Naive B cell (primary cell): ENCODE results near the gene HOXB2. TPM values are rescaled to one million over a fixed set of nuclear protein-coding genes. Genes with fewer than 3 reads are reported as not detected.

Experiments used
- ATAC-seq, 2 donors: fragments of 150-1000 bp; cut with Tn5 transposase; 2 replicates each; pipeline ENCODE4 v1.10.0; 2021; ENCODE audit warnings: low read depth in 2 of 2, mild to moderate bottlenecking in 2 of 2, moderate library complexity in 2 of 2
- DNase-seq: peaks from one replicate; pipeline ENCODE4 v3.0.0; 2022
- H3K27ac Mint-ChIP-seq, 6 donors: one replicate each; pipeline ENCODE4 v1.8.0; 2020 to 2022; ENCODE audit warnings: mild to moderate bottlenecking in 6 of 6, mixed read lengths in 6 of 6, moderate library complexity in 5 of 6, inconsistent platforms in 2 of 6
- H3K27me3 Mint-ChIP-seq, 3 donors: one replicate each; pipeline ENCODE4 v1.8.0; 2021 to 2022; ENCODE audit warnings: mixed read lengths in 3 of 3, mild to moderate bottlenecking in 1 of 3
- H3K36me3 Mint-ChIP-seq, 2 donors: one replicate each; pipeline ENCODE4 v1.8.0; 2020 to 2022; ENCODE audit warnings: mixed read lengths in 2 of 2, inconsistent platforms in 1 of 2, mild to moderate bottlenecking in 1 of 2
- H3K4me1 Mint-ChIP-seq, 3 donors: one replicate each; pipeline ENCODE4 v1.8.0; 2020 to 2022; ENCODE audit warnings: mixed read lengths in 3 of 3, inconsistent platforms in 1 of 3, mild to moderate bottlenecking in 1 of 3, moderate library complexity in 1 of 3
- H3K4me3 Mint-ChIP-seq, 8 donors: one replicate each; pipeline ENCODE4 v1.8.0; 2020 to 2022; ENCODE audit warnings: mild to moderate bottlenecking in 8 of 8, mixed read lengths in 8 of 8, moderate library complexity in 8 of 8, inconsistent platforms in 2 of 8
- H3K9me3 Mint-ChIP-seq, 7 donors: one replicate each; pipeline ENCODE4 v1.8.0; 2020 to 2022; ENCODE audit warnings: mixed read lengths in 7 of 7, mild to moderate bottlenecking in 5 of 7, inconsistent platforms in 2 of 7, moderate library complexity in 1 of 7
- polyA plus RNA-seq, 6 donors: library from polyadenylated mRNA; unstranded; fragments of 300-500 nt; fragmentation: Illumina TruSeq; gene quantifications; one replicate each; pipeline ENCODE4 v1.2.3, GENCODE V29; 2021; ENCODE audit warnings: low read depth in 6 of 6

Gene HOXB2
- 1 to 10 TPM; 2.3 to 9.3 (median 5.5) TPM for polyA plus RNA-seq

DNA sequence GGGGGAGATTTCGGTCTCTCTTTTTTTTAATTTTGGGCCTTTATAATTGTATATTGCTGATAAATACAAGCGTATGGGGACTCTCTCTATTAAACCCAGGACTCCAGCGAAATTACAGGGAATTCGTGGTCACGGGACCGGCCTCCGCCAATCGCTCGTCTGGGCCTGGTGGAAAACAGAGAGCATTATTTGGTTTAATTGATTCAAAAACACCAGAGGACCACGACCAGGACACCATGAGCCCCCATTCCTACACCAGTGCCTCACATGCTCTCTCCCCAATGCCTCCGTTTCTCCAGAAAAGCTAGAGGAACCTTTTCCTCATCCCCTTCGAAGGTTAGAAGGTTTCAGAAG, at the start of gene HOXB2:
TSS of gene HOXB2 (minus strand) at position 88 of the 354 bp plus-strand sequence. CDS start 198 bp downstream, outside the sequence.
- ATAC-seq, result no peak
- no peak for DNase-seq
- H3K9me3 Mint-ChIP-seq, result no peaks in the 10 kb centered on the region
- peaks cover 64 to 71% (median 70%) of the 10 kb centered on the region in 3 donors for H3K27me3 Mint-ChIP-seq
- peaks cover 29 to 59% (median 45%) of the 10 kb centered on the region in 3 donors for H3K4me1 Mint-ChIP-seq
- peaks cover 4 to 17% of the 10 kb centered on the region in 2 donors for H3K36me3 Mint-ChIP-seq
- H3K27ac Mint-ChIP-seq, result peak within 1 kb of the TSS in 4 of 6 donors; percentile 37 to 81 (median 68)
- H3K4me3 Mint-ChIP-seq, result peak within 1 kb of the TSS; percentile 85 to 97 (median 96)

DNA sequence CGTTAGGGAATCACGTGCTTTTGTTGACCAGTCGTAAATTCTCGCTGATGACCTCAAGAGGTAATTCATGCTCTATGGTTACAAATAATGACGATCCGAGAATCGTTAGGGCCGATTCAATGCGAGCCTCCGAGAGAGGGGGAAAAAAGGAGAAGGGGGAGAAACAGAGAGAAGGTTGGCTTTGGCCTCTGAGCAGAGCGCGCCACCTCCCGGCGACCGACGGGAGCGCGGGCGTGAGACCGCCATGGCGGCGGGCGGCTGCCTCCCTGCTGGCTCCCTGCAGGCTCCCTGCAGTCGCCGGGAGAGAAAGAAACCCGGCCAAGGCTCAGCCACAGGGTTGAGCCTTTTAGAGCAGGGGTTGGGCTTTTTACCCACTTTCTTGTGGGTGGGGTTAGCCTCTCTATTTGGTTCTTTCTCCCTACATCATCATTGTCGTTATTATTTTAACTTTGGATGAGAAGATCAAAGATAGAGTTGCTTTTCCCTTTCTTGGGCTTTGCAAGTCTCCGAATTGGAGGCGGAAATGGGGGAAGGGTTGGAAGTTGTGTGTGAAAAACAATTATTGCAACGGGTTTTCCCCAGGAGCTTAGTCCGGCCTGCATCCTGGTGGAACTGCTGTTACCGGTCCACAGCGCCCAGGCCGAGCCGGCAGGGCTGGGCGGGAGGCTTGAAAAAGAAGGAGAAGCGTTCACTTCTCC, 49.1 kb upstream of the HOXB2 start:
- DNase-seq (peak; percentile 81), ATAC-seq (peak; percentile 41 to 60)
- Mint-ChIP-seq H3K4me3 (peak overlapping the region; percentile 44 to 84 (median 74)), H3K27ac (peak overlapping the region in 2 of 6 donors; percentile 82 to 87), H3K27me3 (peaks cover 77 to 97% (median 94%) of the 10 kb centered on the region in 3 donors), H3K9me3 (peaks cover 0 to 3% (median 0%) of the 10 kb centered on the region in 7 donors), H3K4me1 (peaks cover 52 to 73% (median 63%) of the 10 kb centered on the region in 3 donors), H3K36me3 (peaks cover 0 to 7% of the 10 kb centered on the region in 2 donors)

DNA sequence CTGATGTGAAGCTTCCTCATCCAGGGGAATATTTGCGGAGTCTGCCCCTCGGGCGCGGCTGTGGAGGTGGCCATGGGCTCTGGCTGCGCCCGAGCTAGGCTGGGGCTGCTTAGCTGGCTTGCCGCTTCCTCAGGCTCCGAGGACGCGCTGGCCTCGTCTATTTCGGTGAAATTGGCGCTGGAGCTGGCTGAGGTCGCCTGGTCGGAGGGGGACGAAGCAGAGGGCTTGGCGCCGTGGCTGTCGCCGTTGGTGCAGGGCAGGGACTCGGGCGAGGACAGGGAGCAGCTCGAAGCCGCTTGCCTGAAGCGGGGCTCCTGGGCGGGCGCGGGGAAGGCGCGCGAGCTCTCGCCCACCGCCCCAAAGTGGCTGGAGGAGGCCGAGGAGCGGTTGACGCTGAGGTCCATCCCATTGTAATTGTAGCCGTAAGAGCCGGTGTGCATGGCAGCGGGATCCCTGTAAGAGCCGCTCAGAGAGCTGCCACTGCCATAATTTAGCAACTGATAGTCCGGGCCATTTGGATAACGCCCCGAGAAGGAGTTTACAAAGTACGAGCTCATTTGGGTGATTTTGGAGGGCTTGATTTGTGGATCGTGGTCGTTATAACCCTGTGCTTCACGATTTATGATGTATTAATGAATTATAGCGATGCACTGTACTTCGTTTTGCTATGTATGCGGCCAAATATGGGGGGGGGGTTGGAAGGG, 48.4 kb upstream of the HOXB2 start, which contains the start of gene HOXB5:
TSS of gene HOXB5 (minus strand) at position 654 of the 704 bp plus-strand sequence. CDS start at position 557, 97 bp downstream.
- ATAC-seq, result peak; percentile 19 to 24
- peaks cover 0 to 3% (median 0%) of the 10 kb centered on the region in 7 donors for H3K9me3 Mint-ChIP-seq
- peak within 1 kb of the TSS; percentile 74 to 84 (median 78) for H3K4me3 Mint-ChIP-seq
- peak within 1 kb of the TSS in 2 of 6 donors; percentile 87 to 94 for H3K27ac Mint-ChIP-seq
- H3K27me3 Mint-ChIP-seq, result peaks cover 77 to 97% (median 94%) of the 10 kb centered on the region in 3 donors
- H3K36me3 Mint-ChIP-seq, result peaks cover 0 to 7% of the 10 kb centered on the region in 2 donors
- peaks cover 52 to 69% (median 60%) of the 10 kb centered on the region in 3 donors for H3K4me1 Mint-ChIP-seq
- DNase-seq, result no peak

DNA sequence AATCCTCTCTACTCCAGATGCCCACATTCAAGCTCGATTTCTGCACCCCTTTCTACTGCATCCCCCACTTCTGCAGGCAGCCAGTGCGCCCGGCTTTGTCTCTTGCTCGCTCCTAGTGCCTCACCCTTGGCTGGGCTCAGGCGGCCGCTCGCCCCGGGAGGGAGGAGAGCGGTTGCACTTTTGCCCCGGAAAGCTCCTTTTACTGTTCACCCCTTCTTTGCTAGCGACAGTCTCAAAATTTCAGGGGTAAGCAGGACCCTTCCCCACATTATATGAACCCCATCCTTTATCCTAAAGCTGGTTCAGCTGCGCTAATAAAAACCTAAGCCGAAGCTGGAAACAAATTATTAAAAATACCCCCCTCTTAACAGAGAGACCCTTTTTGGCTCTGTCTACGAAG, 47.7 kb upstream of the HOXB2 start:
- peak overlapping the region; percentile 15 to 84 (median 78) for H3K4me3 Mint-ChIP-seq
- peaks cover 0 to 7% of the 10 kb centered on the region in 2 donors for H3K36me3 Mint-ChIP-seq
- DNase-seq (no peak), ATAC-seq (peak; percentile 34 to 47)
- peak overlapping the region in 1 of 6 donors; percentile 87 for H3K27ac Mint-ChIP-seq
- peaks cover 77 to 97% (median 94%) of the 10 kb centered on the region in 3 donors for H3K27me3 Mint-ChIP-seq
- peaks cover 0 to 3% (median 0%) of the 10 kb centered on the region in 7 donors for H3K9me3 Mint-ChIP-seq
- peaks cover 48 to 62% (median 54%) of the 10 kb centered on the region in 3 donors for H3K4me1 Mint-ChIP-seq

DNA sequence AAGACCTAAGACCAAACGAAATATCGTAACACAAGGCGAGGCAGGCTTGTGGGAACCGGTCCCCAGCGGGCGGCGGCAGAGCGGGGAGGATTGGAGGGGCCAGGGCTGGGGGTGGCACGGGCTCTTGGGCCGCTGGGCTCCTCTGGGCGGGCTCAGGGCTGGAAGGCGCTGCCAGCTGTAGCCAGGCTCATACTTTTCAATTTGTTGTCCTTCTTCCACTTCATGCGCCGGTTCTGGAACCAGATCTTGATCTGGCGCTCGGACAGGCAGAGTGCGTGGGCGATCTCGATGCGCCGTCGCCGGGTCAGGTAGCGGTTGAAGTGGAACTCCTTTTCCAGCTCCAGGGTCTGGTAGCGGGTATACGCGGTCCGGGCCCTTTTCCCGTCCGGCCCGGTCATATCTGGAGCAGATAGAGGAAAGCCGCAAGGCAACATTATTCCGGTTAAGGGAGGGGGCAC, 47.2 kb upstream of the HOXB2 start:
- H3K27me3 Mint-ChIP-seq, result peaks cover 79 to 97% (median 94%) of the 10 kb centered on the region in 3 donors
- peaks cover 45 to 57% (median 52%) of the 10 kb centered on the region in 3 donors for H3K4me1 Mint-ChIP-seq
- H3K9me3 Mint-ChIP-seq, result no peaks in the 10 kb centered on the region
- no peak overlapping the region for H3K27ac Mint-ChIP-seq
- peaks cover 0 to 7% of the 10 kb centered on the region in 2 donors for H3K36me3 Mint-ChIP-seq
- peak; percentile 2 to 9 for ATAC-seq
- DNase-seq, result no peak
- H3K4me3 Mint-ChIP-seq, result peak overlapping the region in 5 of 8 donors; percentile 29 to 82 (median 74)

DNA sequence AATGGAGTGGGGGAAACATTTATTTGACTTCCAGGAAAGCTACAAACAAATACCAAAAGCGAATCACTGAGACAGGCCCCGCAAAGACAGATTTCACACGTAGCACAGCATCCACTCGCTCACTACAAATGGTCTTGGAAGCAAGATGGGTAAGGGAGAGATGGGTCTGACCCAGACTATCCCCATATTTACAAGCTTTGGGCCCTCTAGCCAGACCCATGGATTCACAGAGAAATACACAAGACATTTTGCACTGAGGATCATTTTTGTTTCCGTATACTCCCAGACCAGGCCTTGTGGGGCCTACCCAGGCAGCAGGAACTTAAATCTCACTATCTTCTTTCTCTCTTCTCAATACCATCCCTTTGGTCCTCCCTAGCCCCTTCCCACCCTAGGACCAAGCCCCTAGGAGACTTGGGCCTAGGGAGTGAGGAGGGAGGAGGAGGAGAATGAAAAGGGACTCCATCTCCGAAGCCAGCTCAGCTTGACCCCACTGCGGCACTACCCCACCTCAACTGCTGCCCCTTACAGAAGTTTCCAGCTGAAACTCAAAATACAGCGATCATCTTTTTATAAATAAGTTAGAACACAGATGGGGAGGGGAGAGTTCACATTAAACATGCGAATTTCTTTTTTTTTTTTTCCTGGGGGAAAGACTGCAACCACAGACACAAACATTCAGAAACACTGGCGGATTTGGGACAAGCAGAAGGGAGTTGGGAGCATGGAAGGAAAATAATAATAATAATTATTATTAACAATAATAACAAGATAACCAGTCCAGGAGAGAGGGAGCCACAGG, 46.5 kb upstream of the HOXB2 start:
- peaks cover 0 to 5% of the 10 kb centered on the region in 2 donors for H3K36me3 Mint-ChIP-seq
- ATAC-seq (no peak), DNase-seq (no peak)
- H3K4me1 Mint-ChIP-seq, result peaks cover 40 to 53% (median 48%) of the 10 kb centered on the region in 3 donors
- H3K27ac Mint-ChIP-seq, result peak overlapping the region in 2 of 6 donors; percentile 3 to 87
- no peaks in the 10 kb centered on the region for H3K9me3 Mint-ChIP-seq
- H3K27me3 Mint-ChIP-seq, result peaks cover 79 to 97% (median 94%) of the 10 kb centered on the region in 3 donors
- H3K4me3 Mint-ChIP-seq, result peak overlapping the region in 5 of 8 donors; percentile 9 to 82 (median 42)

DNA sequence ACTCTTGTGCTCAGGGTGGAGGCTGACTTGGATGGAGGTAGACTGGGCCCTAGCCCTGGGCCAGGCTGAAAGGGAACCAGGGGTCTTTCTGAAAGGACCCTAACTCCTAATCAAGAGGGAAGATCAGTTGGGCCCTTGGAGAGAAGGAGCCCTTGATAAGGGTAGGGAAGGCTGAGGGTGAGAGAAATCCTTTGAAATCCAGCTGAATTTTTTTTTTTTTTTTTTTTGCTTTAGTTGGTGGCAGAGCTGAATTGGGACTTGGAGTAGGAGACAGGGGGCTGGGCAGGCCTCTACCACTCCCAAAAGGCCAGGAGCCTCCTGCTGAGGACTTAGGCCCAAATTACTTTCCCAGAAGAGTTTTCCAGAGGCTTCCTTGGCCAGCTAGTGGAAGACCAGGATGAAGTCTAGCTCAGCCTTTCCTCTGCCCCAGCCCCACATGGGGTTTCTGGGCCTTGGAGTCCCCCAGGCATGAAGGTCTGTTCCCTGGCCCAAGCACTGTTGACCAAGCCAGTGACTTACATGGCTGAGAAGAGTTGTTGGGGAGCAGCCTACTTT, 45.8 kb upstream of the HOXB2 start:
- Mint-ChIP-seq H3K9me3 (no peaks in the 10 kb centered on the region), H3K27ac (peak overlapping the region in 1 of 6 donors; percentile 87), H3K4me1 (peaks cover 44 to 53% (median 50%) of the 10 kb centered on the region in 3 donors), H3K4me3 (peak overlapping the region in 4 of 8 donors; percentile 25 to 82 (median 64)), H3K27me3 (peaks cover 78 to 97% (median 94%) of the 10 kb centered on the region in 3 donors), H3K36me3 (no peaks in the 10 kb centered on the region)
- DNase-seq, result no peak
- ATAC-seq, result no peak

DNA sequence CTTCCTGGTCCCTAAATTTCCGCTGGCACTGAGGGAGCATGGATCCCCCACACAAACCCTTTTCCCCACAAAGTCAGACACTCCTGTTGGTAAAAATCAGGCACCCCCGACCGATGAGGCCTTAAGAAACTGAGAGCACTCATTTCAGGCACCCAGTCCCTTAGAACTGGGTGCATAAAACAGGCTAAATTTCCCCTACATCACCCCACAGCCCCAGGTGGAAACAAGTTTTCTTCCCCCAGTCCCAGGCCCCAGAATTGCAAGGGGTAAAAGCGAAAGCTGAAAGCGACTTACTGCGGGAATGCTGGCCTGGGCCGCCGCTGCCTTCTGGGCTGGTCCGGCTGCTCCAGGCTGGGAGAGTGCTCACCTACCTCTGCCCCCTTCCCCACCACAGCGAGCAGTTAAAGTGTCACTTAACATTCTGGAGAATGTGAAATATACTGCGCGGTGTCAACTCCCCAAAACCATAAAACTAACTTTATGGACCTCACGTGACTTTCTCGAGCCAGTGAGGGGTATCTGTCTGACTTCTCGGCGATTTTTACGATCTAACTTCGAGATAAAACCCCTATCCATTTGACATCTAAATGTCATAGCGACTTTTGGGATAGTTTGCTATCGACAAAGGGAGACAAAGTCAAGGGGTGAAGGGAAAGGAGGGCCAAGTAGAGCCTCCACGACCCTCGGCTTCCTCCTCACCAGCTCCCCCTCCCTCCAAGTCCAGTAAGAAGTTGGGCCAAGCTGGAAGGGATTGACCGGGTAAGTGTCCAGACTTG, 45.1 kb upstream of the HOXB2 start, which contains the start of gene HOXB3:
TSS of gene HOXB3 (minus strand) at position 411 of the 776 bp plus-strand sequence. CDS start 37,767 bp downstream, outside the sequence.
- H3K4me3 Mint-ChIP-seq, result peak within 1 kb of the TSS; percentile 44 to 89 (median 70)
- DNase-seq, result no peak
- H3K4me1 Mint-ChIP-seq, result peaks cover 50 to 56% (median 54%) of the 10 kb centered on the region in 3 donors

DNA sequence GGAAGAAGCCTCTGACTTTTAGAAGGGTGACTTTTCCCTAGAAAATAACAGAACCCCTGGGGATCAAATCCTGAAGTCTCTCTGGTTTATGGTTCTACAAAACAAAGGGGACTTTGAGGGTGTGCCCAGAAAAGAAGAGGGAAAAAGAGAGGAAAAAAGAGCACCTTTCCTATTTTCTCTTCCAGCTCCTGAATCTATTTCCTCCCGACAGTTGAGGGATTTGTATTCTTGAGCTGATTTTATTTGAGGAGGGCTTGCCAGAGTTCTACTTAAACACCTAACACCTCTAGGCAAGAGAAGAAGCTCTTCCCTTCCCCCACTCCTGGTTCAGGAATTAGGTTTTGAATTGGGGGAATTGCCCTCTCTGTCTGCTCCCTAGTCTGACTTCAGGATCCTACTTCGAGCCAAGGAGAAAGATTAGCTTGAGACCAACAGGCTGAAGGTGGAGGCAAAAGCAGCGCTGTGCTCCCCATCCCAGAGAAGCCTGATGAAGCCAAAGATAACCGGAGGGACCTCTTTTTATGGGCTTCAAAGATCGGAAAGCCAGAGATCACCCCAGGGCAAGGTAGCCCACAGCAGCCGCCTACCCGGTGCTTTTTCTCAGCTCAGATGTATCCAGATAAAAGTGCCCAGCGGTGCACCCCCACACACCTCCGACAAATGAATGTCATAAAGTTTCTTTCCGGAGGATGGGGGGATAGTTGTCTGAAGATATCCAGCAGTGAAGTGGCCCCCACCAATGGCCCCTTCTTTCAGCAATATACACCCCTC, 44.3 kb upstream of the HOXB2 start:
- H3K4me1 Mint-ChIP-seq, result peaks cover 53 to 61% (median 58%) of the 10 kb centered on the region in 3 donors

More for the DNA sequence above, 45.1 kb upstream of the HOXB2 start, which contains the start of gene HOXB3:
- Mint-ChIP-seq H3K9me3 (no peaks in the 10 kb centered on the region), H3K27ac (peak within 1 kb of the TSS in 2 of 6 donors; percentile 59 to 87), H3K27me3 (peaks cover 80 to 97% (median 94%) of the 10 kb centered on the region in 3 donors), H3K36me3 (no peaks in the 10 kb centered on the region)
- ATAC-seq, result no peak

DNA sequence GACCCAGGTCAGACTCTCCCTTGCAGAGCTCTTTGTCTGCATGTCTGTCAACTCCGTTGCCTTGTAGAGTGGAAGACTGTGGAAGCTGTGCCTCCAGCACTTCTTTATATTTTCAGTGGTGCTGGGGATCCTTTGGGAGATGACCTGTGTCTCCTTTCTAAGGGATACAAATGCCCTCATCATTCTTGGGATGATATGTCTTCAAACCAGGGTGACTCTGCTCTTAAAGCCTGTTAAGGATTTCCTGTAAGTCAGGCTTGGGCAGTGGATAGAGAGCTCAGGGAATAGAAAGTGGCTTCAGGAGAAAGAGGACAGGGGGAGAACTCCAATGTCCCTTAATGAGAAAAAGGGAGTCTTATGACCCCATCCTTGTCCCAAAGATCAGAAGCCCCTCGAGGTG, 43.6 kb upstream of the HOXB2 start:
- DNase-seq (no peak), ATAC-seq (no peak)
- H3K36me3 Mint-ChIP-seq, result no peaks in the 10 kb centered on the region
- H3K4me3 Mint-ChIP-seq, result peak overlapping the region in 3 of 8 donors; percentile 7 to 43 (median 37)
- H3K4me1 Mint-ChIP-seq, result peaks cover 49 to 54% (median 51%) of the 10 kb centered on the region in 3 donors
- peak overlapping the region in 1 of 6 donors; percentile 30 for H3K27ac Mint-ChIP-seq
- peaks cover 81 to 100% (median 99%) of the 10 kb centered on the region in 3 donors for H3K27me3 Mint-ChIP-seq
- H3K9me3 Mint-ChIP-seq, result no peaks in the 10 kb centered on the region

More for the DNA sequence above, 44.3 kb upstream of the HOXB2 start:
- no peak for ATAC-seq
- Mint-ChIP-seq H3K27me3 (peaks cover 80 to 99% (median 99%) of the 10 kb centered on the region in 3 donors), H3K4me3 (peak overlapping the region in 7 of 8 donors; percentile 44 to 89 (median 69)), H3K9me3 (no peaks in the 10 kb centered on the region), H3K36me3 (no peaks in the 10 kb centered on the region), H3K27ac (no peak overlapping the region)
- no peak for DNase-seq

DNA sequence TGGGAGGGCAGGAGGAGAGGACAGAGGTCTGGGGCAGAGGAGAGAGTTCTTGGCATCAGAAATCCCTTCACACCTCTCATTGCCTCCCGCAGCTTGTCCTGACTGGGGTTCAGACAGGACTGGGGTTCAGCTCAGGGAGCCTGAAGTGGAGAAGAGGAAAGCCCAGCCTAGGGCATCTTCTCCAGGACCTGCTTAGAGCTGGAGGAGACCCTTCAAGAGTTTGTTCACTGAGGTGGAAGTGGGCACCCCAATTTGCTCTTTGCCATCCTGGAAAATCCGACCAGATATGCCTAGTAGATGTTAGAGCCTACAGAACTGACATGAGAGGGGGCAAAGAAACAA, 43.1 kb upstream of the HOXB2 start:
- Mint-ChIP-seq H3K4me1 (peaks cover 47 to 55% (median 47%) of the 10 kb centered on the region in 3 donors), H3K9me3 (no peaks in the 10 kb centered on the region), H3K27ac (peak overlapping the region in 1 of 6 donors; percentile 30), H3K27me3 (peaks cover 80 to 100% (median 99%) of the 10 kb centered on the region in 3 donors), H3K4me3 (peak overlapping the region in 2 of 8 donors; percentile 10 to 23), H3K36me3 (no peaks in the 10 kb centered on the region)
- ATAC-seq, result no peak
- no peak for DNase-seq
